ENCODE data around the gene DHCR24. TPM values are rescaled to one million over a fixed set of nuclear protein-coding genes. Genes with fewer than 3 reads are reported as not detected.

Gene DHCR24
- total and polyA plus RNA-seq, 2 donors (not counting 1 experiment from before 2014, with no cell fraction given), result 5.2 to 13.3 TPM

- CTCF ChIA-PET, result no interaction called here
- no peaks in the 10 kb centered on the region for H3K9me3 ChIP-seq (ENCODE audit: control extremely low read depth in 1 of 3, control insufficient read depth in 2 of 3, insufficient read depth in 1 of 3, low read length in 2 of 3)
- H3K27me3 ChIP-seq (replicated peaks in 1 of 4; ENCODE audit: control extremely low read depth in 1 of 4, control insufficient read depth in 3 of 4, insufficient read depth in 4 of 4, low read length in 3 of 4), result no peaks in the 10 kb centered on the region
- intact Hi-C loops (cut with micrococcal nuclease), result no loop called here
- no peaks in the 10 kb centered on the region for H3K36me3 ChIP-seq (replicated peaks in 1 of 2; ENCODE audit: control extremely low read depth in 1 of 2, control insufficient read depth in 1 of 2, extremely low read depth in 1 of 2, insufficient read depth in 2 of 2, low read length in 1 of 2)
- peaks cover 3% of the 10 kb centered on the region for H3K4me1 Mint-ChIP-seq
- DNase-seq (no peak), ATAC-seq (ENCODE audit: low read depth) (no peak)
- H3K9ac ChIP-seq (ENCODE audit: low read length), result no peak overlapping the region
- no peaks in the 10 kb centered on the region for H3K27me3 Mint-ChIP-seq
- no peak overlapping the region for H3K27ac Mint-ChIP-seq
- H3K4me3 ChIP-seq (ENCODE audit: control extremely low read depth in 1 of 5, extremely low read depth in 1 of 5, insufficient read depth in 1 of 5, low read depth in 2 of 5, low read length in 4 of 5), result no peak overlapping the region
- H4K20me1 ChIP-seq (ENCODE audit: control insufficient read depth, insufficient read depth, low read length, poor library complexity, severe bottlenecking), result no peaks in the 10 kb centered on the region
- no peak overlapping the region for H3K4me3 Mint-ChIP-seq
- 86% methylated on average over 11 of the region's 11 CpGs for WGBS (ENCODE audit: insufficient coverage)
- H3K27ac ChIP-seq (ENCODE audit: low read length in 2 of 2), result no peak overlapping the region
- H3K79me2 ChIP-seq (ENCODE audit: control insufficient read depth, insufficient read depth, low read length), result no peaks in the 10 kb centered on the region
- H3K4me1 ChIP-seq (ENCODE audit: control insufficient read depth in 2 of 2, insufficient read depth in 2 of 2, low read length in 2 of 2), result no peaks in the 10 kb centered on the region
- H3K4me2 ChIP-seq (replicated peaks; ENCODE audit: low read depth, low read length, poor library complexity, severe bottlenecking), result no peak overlapping the region
- H2AFZ ChIP-seq (ENCODE audit: insufficient read depth, low read depth, low read length, poor library complexity, severe bottlenecking), result no peak overlapping the region
- TF ChIP-seq CTCF (IDR thresholded peaks at IDR 0.05), result no peak
- TF ChIP-seq EZH2 (IDR thresholded peaks at IDR 0.05; ENCODE audit: borderline replicate concordance, insufficient read depth, low read depth, low read length, poor library complexity, severe bottlenecking), result no peak
- POLR2A ChIA-PET, result no interaction called here
- H3K9me3 Mint-ChIP-seq (ENCODE audit: insufficient read depth), result no peaks in the 10 kb centered on the region
These were observed 79.9 kb downstream of the DHCR24 start for GRCh38 chr1:54806931-54807611.

- peaks cover 5 to 7% of the 10 kb centered on the region in 2 donors for H3K4me1 ChIP-seq (ENCODE audit: control insufficient read depth in 2 of 2, insufficient read depth in 2 of 2, low read length in 2 of 2)
- no peaks in the 10 kb centered on the region for H3K27me3 ChIP-seq (replicated peaks in 1 of 4; ENCODE audit: control extremely low read depth in 1 of 4, control insufficient read depth in 3 of 4, insufficient read depth in 4 of 4, low read length in 3 of 4)
- intact Hi-C loops (cut with micrococcal nuclease), result no loop called here
- no peaks in the 10 kb centered on the region for H3K36me3 ChIP-seq (replicated peaks in 1 of 2; ENCODE audit: control extremely low read depth in 1 of 2, control insufficient read depth in 1 of 2, extremely low read depth in 1 of 2, insufficient read depth in 2 of 2, low read length in 1 of 2)
- ATAC-seq (ENCODE audit: low read depth), result no peak
- no peak overlapping the region for H2AFZ ChIP-seq (ENCODE audit: insufficient read depth, low read depth, low read length, poor library complexity, severe bottlenecking)
- H3K27me3 Mint-ChIP-seq, result no peaks in the 10 kb centered on the region
- H3K4me3 ChIP-seq (ENCODE audit: control extremely low read depth in 1 of 5, extremely low read depth in 1 of 5, insufficient read depth in 1 of 5, low read depth in 2 of 5, low read length in 4 of 5), result no peak overlapping the region
- WGBS (ENCODE audit: insufficient coverage), result 92% methylated on average over 32 of the region's 35 CpGs
- no peak overlapping the region for H3K4me3 Mint-ChIP-seq
- H3K4me2 ChIP-seq (replicated peaks; ENCODE audit: low read depth, low read length, poor library complexity, severe bottlenecking), result no peak overlapping the region
- H3K27ac ChIP-seq (ENCODE audit: low read length in 2 of 2), result no peak overlapping the region
- no peak overlapping the region for H3K27ac Mint-ChIP-seq
- POLR2A ChIA-PET, result no interaction called here
- no peak for TF ChIP-seq EZH2 (IDR thresholded peaks at IDR 0.05; ENCODE audit: borderline replicate concordance, insufficient read depth, low read depth, low read length, poor library complexity, severe bottlenecking)
- TF ChIP-seq CTCF (IDR thresholded peaks at IDR 0.05), result no peak
- no peak overlapping the region for H3K9ac ChIP-seq (ENCODE audit: low read length)
- no peak for DNase-seq
- peaks cover 11% of the 10 kb centered on the region for H3K4me1 Mint-ChIP-seq
- H3K9me3 Mint-ChIP-seq (ENCODE audit: insufficient read depth), result no peaks in the 10 kb centered on the region
- CTCF ChIA-PET, result no interaction called here
- H3K9me3 ChIP-seq (ENCODE audit: control extremely low read depth in 1 of 3, control insufficient read depth in 2 of 3, insufficient read depth in 1 of 3, low read length in 2 of 3), result no peaks in the 10 kb centered on the region
- H3K79me2 ChIP-seq (ENCODE audit: control insufficient read depth, insufficient read depth, low read length), result no peaks in the 10 kb centered on the region
- H4K20me1 ChIP-seq (ENCODE audit: control insufficient read depth, insufficient read depth, low read length, poor library complexity, severe bottlenecking), result no peaks in the 10 kb centered on the region
These were observed 81.0 kb downstream of the DHCR24 start for GRCh38 chr1:54805981-54806381.
